Kidney (tissue), 22 donors: ENCODE results near the gene DTX4. TPM values are rescaled to one million over a fixed set of nuclear protein-coding genes. Genes with fewer than 3 reads are reported as not detected.
"Not testable (repeated sequence)": the region's sequence is repeated elsewhere in the genome, so short reads cannot be mapped to it uniquely, and the experiment has no call there.

ENCODE experiments used
- DNase-seq, 5 donors: peaks; one replicate each; pipeline ENCODE4 v3.0.0-alpha.2; 2013 to 2020
- FAIRE-seq: peaks from 2 replicates; lab custom pipeline; 2012; peaks lifted over from hg19 to GRCh38; lab: Jason Lieb, UNC
- H3K27ac ChIP-seq, 2 donors: one replicate each; pipeline ENCODE4 v1.7.0; 2013; ENCODE audit warnings: low read depth in 2 of 2, low read length in 2 of 2, inconsistent platforms in 1 of 2
- H3K27me3 ChIP-seq: one replicate; pipeline ENCODE4 v1.7.1; 2013; ENCODE audit warnings: low read length, inconsistent platforms; ENCODE audit not compliant: control insufficient read depth, insufficient read depth
- H3K36me3 ChIP-seq, 3 donors: one replicate each; pipeline versions ENCODE4 v1.7.0 to v1.7.1; 2013; ENCODE audit warnings: low read length in 3 of 3, control low read depth in 1 of 3, inconsistent platforms in 1 of 3; ENCODE audit not compliant: insufficient read depth in 3 of 3, control insufficient read depth in 2 of 3
- H3K4me1 ChIP-seq, 3 donors: one replicate each; pipeline versions ENCODE4 v1.7.0 to v1.7.1; 2013; ENCODE audit warnings: low read length in 3 of 3, inconsistent platforms in 1 of 3, low read depth in 1 of 3; ENCODE audit not compliant: control insufficient read depth in 2 of 3, insufficient read depth in 2 of 3
- H3K4me3 ChIP-seq, 3 donors: one replicate each; pipeline versions ENCODE4 v1.7.0 to v1.8.1; 2013; ENCODE audit warnings: low read length in 3 of 3, control low read depth in 1 of 3, inconsistent platforms in 1 of 3
- H3K9ac ChIP-seq, 3 donors: one replicate each; pipeline versions ENCODE4 v1.7.0 to v1.7.1; 2013; ENCODE audit warnings: low read length in 3 of 3, control low read depth in 1 of 3, inconsistent platforms in 1 of 3
- H3K9me3 ChIP-seq, 3 donors: one replicate each; pipeline versions ENCODE4 v1.7.0 to v1.7.1; 2013; ENCODE audit warnings: low read length in 3 of 3, control low read depth in 1 of 3, inconsistent platforms in 1 of 3; ENCODE audit not compliant: control insufficient read depth in 2 of 3, insufficient read depth in 1 of 3
- intact Hi-C: fragments of 100-400 bp; cut with DNase I; formaldehyde crosslinking; loops from one replicate; pipeline ENCODE4 v1.11.1; 2022
- long read RNA-seq, 10 donors: library from polyadenylated mRNA in 1 of 10; unstranded in 1 of 10; transcript quantifications; one replicate each; pipeline ENCODE4 v2.0.0 and lab custom pipeline, GENCODE V29; 2021 to 2026
- polyA plus RNA-seq: library from polyadenylated mRNA; stranded (reverse); fragments of 350-450 nt; fragmentation: Illumina TruSeq; extraction: RNeasy Lipid Tissue Mini Kit (QIAGEN cat#74804); gene quantifications from one replicate; pipeline ENCODE4 v1.2.3, GENCODE V29; 2014; ENCODE audit warnings: low read depth, low replicate concordance; ENCODE audit not compliant: insufficient read depth
- total RNA-seq: library from RNA; stranded (reverse); fragmentation: NEBNext Ultra II Directional; extraction: Animal tissue kit (Norgen Biotek cat#: 25700); gene quantifications from one replicate; pipeline ENCODE4 v1.2.1, GENCODE V29; 2021
- TF ChIP-seq, protein P1 (sequence below): IDR thresholded peaks from 3 replicates; pipeline ENCODE4 v1.5.1; 2012; ENCODE audit warnings: mild to moderate bottlenecking, moderate library complexity, borderline replicate concordance; ENCODE audit not compliant: insufficient read depth; ENCODE audit errors: extremely low read depth
- donor health status: control.
- donor health status: control.
- donor health status: control.
- donor health status: control.
- donor health status: control.
- donor health status: DM: yes; HTN: yes; CAD: no.
- donor health status: Normal renal cell carcinoma (clear cell type).

DTX4 gene
- total RNA-seq (21.8 TPM), polyA plus RNA-seq (7.2 TPM)
- long read RNA-seq, donor 1, full-length matches to known transcripts = 3 of 11 reads
- long read RNA-seq, donor 1, partial matches to known transcripts = 8 of 11 reads
- long read RNA-seq, donor 1, other reads (novel, unspliced or antisense) = 0 of 11 reads
- long read RNA-seq, donor 2, full-length matches to known transcripts = 6 of 15 reads
- long read RNA-seq, donor 2, partial matches to known transcripts = 9 of 15 reads
- long read RNA-seq, donor 2, other reads (novel, unspliced or antisense) = 0 of 15 reads
- long read RNA-seq, donor 3, full-length matches to known transcripts = 2 of 8 reads
- long read RNA-seq, donor 3, partial matches to known transcripts = 6 of 8 reads
- long read RNA-seq, donor 3, other reads (novel, unspliced or antisense) = 0 of 8 reads
- long read RNA-seq, donor 4, full-length matches to known transcripts = 4 of 70 reads
- long read RNA-seq, donor 4, partial matches to known transcripts = 66 of 70 reads
- long read RNA-seq, donor 4, other reads (novel, unspliced or antisense) = 0 of 70 reads
- long read RNA-seq, donor 5 = 0 reads
- long read RNA-seq, donor 6, full-length matches to known transcripts = 2 of 2 reads
- long read RNA-seq, donor 6, partial matches to known transcripts = 0 of 2 reads
- long read RNA-seq, donor 6, other reads (novel, unspliced or antisense) = 0 of 2 reads
- long read RNA-seq, donor 7, partial matches to known transcripts = 2 of 14 reads
- long read RNA-seq, donor 7, other reads (novel, unspliced or antisense) = 11 of 14 reads
- long read RNA-seq, donor 8, full-length matches to known transcripts = 2 of 9 reads
- long read RNA-seq, donor 8, partial matches to known transcripts = 7 of 9 reads
- long read RNA-seq, donor 8, other reads (novel, unspliced or antisense) = 0 of 9 reads
- long read RNA-seq, donor 9, full-length matches to known transcripts = 3 of 3 reads
- long read RNA-seq, donor 9, partial matches to known transcripts = 0 of 3 reads
- long read RNA-seq, donor 9, other reads (novel, unspliced or antisense) = 0 of 3 reads
- long read RNA-seq, donor 10, full-length matches to known transcripts = 3 of 19 reads
- long read RNA-seq, donor 10, partial matches to known transcripts = 16 of 19 reads
- long read RNA-seq, donor 10, other reads (novel, unspliced or antisense) = 0 of 19 reads

DNA sequence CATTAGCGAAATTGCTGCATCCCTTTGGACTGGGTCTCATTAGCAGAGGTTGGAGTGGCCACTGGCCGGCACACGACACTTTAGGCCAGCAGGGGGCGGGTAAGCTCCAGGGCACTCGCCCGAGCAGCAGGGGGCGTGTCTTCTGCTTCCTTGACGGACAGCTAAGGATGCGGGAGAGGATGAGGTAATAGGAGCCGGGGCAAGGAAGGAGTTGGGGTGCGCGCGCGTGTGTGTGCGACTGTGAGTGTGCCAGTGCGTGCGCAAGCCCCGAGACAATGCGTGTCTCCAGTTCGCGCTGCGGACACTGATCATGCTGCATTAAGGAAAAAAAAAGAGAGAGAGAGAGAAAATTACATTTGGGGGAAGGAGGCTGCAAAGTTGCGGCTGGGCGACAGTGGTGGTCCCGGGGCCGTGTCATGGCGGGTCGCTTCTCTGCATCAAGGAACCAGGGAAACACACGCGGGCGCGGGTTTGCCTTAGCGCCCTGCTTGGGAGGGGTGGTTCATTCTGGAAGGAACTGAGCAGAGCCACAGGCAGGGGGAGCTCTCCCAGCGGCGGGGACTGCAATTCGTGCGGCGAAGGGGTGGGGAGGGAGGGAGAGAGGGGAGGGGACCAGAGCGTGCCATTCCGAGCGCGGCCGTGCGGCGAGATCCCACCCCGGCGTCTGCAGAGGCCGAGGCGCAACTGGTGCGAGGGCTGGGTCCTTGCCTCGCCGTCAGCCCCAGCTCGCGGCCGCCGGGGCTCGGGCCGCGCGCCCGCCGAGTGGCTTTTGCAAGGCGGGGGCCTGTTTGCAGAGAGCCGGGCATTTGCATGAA is at the start of gene DTX4:
Gene DTX4 (plus strand): TSS at position 625 of the 815 bp plus-strand sequence. CDS start 464 bp downstream, outside the sequence.
- DNase-seq (peak; percentile 94 to 96 (median 96)), FAIRE-seq (no peak)
- H3K4me3 ChIP-seq = peak within 1 kb of the TSS; percentile 73 to 86 (median 77)
- no peaks in the 10 kb centered on the region for H3K36me3 ChIP-seq
- H3K27ac ChIP-seq = peak within 1 kb of the TSS; percentile 76 to 81
- peaks cover 6 to 21% (median 8%) of the 10 kb centered on the region in 3 donors for H3K4me1 ChIP-seq
- TF ChIP-seq, protein P1, sequence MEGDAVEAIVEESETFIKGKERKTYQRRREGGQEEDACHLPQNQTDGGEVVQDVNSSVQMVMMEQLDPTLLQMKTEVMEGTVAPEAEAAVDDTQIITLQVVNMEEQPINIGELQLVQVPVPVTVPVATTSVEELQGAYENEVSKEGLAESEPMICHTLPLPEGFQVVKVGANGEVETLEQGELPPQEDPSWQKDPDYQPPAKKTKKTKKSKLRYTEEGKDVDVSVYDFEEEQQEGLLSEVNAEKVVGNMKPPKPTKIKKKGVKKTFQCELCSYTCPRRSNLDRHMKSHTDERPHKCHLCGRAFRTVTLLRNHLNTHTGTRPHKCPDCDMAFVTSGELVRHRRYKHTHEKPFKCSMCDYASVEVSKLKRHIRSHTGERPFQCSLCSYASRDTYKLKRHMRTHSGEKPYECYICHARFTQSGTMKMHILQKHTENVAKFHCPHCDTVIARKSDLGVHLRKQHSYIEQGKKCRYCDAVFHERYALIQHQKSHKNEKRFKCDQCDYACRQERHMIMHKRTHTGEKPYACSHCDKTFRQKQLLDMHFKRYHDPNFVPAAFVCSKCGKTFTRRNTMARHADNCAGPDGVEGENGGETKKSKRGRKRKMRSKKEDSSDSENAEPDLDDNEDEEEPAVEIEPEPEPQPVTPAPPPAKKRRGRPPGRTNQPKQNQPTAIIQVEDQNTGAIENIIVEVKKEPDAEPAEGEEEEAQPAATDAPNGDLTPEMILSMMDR = peak; percentile 99
- intact Hi-C loops = loop anchor here (5.0 kb wide), 2 partner anchors 36 to 116 kb away; no protein-coding TSS in a partner anchor
- peak within 1 kb of the TSS; percentile 28 to 67 (median 57) for H3K9ac ChIP-seq
- no peaks in the 10 kb centered on the region for H3K9me3 ChIP-seq
- no peaks in the 10 kb centered on the region for H3K27me3 ChIP-seq

- H3K9ac ChIP-seq = no peak overlapping the region
- no peaks in the 10 kb centered on the region for H3K9me3 ChIP-seq
- peaks cover 0 to 15% (median 7%) of the 10 kb centered on the region in 3 donors for H3K36me3 ChIP-seq
These were observed 36.1 kb upstream of the DTX4 start for GRCh38 chr11:59135648-59136461.

DNA sequence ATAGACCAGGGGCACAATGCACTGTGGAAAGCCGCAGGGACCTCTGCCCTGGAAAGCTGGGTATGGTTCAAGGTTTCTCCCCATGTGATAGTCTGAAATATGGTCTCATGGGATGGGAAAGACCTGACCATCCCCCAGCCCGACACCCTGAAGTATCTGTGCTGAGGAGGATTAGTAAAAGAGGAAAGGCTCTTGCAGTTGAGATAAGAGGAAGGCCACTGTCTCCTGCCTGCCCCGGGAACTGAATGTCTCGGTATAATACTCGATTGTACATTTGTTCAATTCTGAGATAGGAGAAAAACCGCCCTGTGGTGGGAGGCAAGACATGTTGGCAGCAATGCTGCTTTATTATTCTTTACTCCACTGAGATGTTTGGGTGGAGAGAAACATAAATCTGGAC is 35.4 kb upstream of the DTX4 start:
- H3K9ac ChIP-seq, H3K27ac ChIP-seq, DNase-seq, intact Hi-C loops, H3K4me1 ChIP-seq, FAIRE-seq, H3K9me3 ChIP-seq, H3K27me3 ChIP-seq, H3K4me3 ChIP-seq: not testable (repeated sequence)
- peaks cover 0 to 15% (median 7%) of the 10 kb centered on the region in 3 donors for H3K36me3 ChIP-seq

More at GRCh38 chr11:59135648-59136461, 36.1 kb upstream of the DTX4 start:
- TF ChIP-seq, protein P1 = peak; percentile 95
- no peak overlapping the region for H3K27ac ChIP-seq
- H3K27me3 ChIP-seq = no peaks in the 10 kb centered on the region
- DNase-seq (peak; percentile 91 to 94 (median 91)), FAIRE-seq (no peak)
- H3K4me3 ChIP-seq = peak overlapping the region in 1 of 3 donors; percentile 19
- H3K4me1 ChIP-seq = peaks cover 0 to 3% (median 0%) of the 10 kb centered on the region in 3 donors
- intact Hi-C loops = no loop called here
